Measurements from ENCODE around the gene SRP14.

GRCh38 chr15:40040293-40040635, 1.3 kb upstream of the SRP14 start:
- TF ChIP-seq TAF1 (IDR thresholded peaks at IDR 0.05; ENCODE audit: borderline replicate concordance, low read depth, low read length) (no peak), POLR2AphosphoS5 (IDR thresholded peaks at IDR 0.05; ENCODE audit: low read depth, low read length) (no peak)
